ENCODE measurements around the gene ZNF689.
A peak's percentile ranks its signal among the peaks of the same experiment; 100 is the strongest.

ZNF689 gene

DNA sequence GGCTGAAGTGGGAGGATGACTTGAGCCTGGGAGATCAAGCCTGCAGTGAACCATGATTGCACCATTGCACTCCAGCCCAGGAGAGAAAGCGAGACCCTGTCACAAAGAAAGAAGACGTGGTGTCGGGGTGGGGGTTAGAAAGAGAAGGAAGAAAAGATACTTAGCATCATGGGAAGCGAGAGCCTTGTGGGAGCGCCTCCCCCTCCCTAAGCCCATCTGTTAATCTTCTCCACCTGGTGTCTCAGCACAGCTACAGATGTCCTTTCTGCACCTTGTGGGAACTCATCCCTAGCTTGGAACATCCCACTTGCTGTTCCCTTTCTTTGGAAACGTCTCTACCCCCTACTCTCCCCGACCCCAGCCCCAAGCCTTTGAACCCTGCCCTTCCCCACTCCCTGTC lies 44.7 kb downstream of the ZNF689 start:
- DNase-seq (ENCODE audit: low read depth in 3 of 3), result no peak

DNA sequence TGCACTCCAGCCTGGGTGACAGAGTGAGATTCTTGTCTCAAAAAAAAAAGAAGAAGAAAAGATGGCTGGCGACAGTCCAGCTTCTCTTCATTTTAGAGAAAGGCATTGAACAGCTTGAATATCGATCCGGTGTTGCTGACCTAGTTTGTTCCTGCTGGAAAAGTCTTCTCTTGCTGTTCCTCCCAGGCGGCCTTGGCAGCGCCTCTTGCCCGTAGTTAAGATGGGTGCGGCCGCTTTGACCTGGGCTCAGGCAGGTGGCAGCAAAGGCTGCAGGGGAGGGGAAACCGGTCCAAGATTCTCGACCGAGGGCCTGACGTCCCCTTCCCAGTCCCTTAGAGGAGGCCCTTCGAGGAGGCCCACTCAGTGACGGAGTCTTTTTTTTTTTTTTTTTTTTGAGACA lies 48.2 kb downstream of the ZNF689 start:
- DNase-seq (ENCODE audit: low read depth in 3 of 3), result no peak

DNA sequence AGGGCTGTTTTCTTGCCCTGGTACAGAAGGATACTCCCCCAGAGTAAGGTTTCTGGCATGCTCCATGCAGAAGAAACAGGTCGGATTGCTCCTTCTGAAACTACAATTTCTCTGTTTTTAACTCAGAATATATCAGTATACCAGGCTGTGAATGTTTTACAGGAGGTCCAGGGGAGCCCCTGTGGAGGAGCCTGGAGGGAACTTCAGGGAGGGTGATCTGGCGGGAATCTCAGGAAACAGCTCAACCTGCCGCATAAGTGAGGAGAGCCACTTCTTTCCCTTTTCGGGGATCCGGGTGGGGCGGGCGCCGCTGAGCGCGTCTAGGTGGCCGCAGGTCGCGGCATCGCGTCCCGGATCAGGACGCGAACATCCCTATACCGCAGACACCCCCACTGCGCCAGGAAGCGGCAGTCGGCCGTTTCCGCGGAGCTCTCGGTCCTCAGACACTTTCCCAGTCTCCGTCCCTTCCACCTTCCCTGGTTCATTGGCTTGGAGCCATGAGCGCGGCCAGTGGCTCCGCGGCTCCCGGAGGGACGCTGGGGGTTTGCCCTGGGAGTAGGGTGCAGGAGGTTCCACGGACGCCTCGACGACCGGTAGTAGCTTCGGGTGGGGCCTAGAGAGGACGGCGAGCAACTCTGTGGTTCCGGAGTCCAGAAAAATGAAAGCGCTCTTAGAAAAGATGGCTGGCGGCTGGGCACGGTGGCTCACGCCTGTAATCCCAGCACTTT lies 48.9 kb downstream of the ZNF689 start:
- DNase-seq (ENCODE audit: low read depth in 3 of 3), result no peak

DNA sequence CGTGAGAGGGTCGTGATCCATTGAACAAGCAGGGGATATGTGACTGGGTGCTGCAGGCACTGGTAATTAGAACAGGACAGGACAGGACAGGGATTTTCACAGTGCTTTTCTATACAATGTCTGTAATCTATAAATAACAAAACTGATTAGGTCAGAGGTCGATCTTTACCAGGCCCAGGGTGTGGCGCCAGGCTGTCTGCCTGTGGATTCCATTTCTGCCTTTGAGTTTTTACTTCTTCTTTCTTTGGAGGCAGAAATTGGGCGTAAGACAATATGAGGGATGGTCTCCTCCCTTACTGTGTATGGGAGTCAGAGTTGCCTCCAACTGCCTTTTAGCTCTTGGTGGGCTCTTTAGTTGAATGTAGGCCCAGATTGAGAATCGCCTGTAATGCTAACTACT lies 50.5 kb downstream of the ZNF689 start:
- no peak for DNase-seq (ENCODE audit: low read depth in 3 of 3)

DNA sequence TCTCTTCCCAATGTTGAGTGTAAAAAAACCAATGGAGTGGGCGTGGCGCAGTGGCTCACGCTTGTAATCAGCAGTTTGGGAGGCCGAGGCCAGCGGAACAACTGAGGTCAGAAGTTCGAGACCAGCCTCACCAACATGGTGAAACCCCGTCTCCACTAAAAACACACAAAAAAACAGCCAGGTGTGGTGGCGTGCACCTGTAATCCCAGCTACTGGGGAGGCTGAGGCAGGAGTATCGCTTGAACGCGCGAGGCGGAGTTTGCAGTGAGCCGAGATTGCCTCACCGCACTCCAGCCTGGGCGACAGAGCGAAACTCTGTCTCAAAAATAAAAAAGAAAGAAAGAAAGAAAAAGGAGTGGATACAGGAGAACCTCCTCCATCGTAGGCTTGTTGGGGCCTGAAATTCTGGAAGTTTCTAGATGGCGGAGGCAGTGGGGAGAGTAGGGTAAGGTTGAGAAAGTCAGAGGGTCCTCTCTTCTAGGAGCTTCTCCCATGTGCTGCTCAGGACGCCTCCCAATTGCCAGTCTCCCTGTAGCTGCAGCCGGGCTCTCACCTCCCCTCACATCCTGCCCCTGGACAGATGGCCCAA lies 51.3 kb downstream of the ZNF689 start:
- DNase-seq (ENCODE audit: low read depth in 3 of 3), result no peak

DNA sequence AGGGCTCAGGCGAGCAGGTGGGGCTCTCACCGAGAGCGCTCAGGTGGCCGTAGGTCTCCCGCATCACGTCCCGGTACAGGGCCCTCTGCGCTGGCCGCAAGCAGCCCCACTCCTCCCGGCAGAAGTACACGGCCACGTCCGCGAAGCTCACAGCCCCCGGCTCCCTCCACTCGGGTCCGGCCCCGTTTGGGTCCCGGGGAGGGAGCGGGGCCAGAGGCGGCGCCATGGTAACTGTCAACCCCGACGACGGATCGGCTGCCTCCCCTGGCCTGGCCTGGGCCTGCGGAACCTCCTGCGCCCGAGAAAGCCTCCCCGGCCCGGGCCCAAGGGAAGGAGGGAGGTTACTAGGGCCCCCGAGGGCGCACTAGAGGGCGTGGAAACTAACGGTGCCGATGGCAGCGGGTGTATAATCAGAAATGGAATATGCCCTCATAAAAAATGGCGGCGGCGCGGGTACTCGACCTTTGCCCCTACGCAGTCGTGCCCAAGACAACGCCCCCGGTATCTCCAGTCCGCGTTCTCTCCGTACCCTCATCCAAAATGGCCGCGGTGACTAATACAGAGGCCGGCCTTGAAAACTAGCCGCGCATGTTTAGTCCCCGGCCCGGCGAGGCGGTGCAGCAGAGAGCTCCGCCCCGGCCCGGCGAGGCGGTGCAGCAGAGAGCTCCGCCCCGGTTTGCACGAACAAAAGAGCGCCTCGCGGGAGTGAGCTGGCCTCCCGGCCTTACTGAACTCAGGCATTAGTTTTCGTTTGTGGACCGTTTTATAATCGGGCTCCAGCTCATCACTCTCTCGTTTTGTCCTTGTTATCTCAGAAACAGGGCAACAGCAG lies 52.0 kb downstream of the ZNF689 start, which contains the start of gene ZNF764:
ZNF764 (minus strand) TSS at position 418 of the 832 bp plus-strand sequence; CDS start at position 226, 192 bp downstream.
- DNase-seq (ENCODE audit: low read depth in 3 of 3), result peak; percentile 88 to 96 (median 93)

DNA sequence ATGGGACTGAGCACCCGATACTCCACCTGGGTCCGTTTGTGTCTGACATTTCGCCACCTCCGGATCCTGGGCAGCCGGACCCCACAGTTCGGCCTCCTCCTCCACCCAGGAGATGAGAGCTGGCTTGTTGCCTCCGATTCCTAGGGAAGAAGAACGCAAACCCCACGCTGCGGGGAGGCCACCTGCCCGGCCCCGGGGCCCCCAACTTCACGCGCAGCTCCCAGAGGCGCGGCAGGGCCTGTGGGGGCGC lies 52.6 kb downstream of the ZNF689 start:
- DNase-seq (ENCODE audit: low read depth in 3 of 3), result no peak

DNA sequence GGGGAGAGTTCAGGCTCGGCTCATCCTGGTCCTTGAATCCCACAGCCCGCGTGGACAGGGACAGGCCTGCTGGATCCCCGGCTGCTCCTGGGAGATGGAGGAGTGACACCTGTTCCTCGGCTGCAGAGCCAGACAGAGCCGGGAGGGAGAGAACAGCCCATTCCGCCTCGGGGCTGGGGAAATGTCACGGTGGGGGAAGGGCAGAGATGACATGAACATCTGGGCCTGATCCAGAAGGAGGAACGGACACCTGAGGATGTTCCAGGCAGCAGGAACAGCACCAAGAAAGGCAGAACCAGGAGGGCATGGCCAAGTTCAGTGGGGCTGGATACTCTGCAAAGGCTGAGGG lies 54.1 kb downstream of the ZNF689 start:
- no peak for DNase-seq (ENCODE audit: low read depth in 3 of 3)

DNA sequence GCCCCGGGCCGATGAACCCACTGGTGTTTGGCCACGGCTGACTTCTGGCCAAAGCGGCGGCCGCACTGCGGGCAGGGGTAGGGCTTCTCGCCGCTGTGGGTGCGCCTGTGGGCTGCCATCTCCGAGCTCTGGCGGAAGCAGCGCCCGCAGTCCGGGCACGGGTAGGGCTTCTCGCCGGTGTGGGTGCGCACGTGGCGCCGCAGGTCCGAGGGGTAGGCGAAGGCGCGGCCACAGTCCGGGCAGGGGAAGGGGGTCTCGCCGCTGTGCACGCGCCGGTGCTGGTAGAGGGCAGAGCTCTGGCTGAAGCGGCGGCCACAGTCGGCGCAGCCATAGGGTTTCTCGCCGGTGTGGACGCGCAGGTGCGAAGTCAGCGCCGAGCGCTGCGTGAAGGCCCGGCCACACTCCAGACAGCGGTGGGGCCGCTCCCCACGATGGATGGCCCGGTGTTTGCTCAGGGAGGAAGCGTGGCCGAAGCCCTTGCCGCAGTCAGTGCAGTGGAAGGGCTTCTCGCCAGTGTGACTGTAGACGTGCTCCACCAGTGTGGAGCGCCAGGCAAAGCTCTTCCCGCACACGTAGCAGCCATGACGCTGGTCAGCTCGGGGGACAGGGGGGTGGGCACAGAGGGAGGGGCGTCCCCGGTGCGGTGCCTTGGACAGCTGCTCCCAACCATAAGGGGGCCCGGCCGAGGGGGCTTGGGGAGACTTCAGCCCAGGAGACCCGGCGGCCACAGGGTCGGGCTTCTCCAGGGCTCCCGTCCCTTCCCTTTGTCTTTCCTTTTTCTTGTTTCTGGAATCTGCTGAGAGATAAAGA lies 54.7 kb downstream of the ZNF689 start:
- DNase-seq (ENCODE audit: low read depth in 3 of 3), result no peak

DNA sequence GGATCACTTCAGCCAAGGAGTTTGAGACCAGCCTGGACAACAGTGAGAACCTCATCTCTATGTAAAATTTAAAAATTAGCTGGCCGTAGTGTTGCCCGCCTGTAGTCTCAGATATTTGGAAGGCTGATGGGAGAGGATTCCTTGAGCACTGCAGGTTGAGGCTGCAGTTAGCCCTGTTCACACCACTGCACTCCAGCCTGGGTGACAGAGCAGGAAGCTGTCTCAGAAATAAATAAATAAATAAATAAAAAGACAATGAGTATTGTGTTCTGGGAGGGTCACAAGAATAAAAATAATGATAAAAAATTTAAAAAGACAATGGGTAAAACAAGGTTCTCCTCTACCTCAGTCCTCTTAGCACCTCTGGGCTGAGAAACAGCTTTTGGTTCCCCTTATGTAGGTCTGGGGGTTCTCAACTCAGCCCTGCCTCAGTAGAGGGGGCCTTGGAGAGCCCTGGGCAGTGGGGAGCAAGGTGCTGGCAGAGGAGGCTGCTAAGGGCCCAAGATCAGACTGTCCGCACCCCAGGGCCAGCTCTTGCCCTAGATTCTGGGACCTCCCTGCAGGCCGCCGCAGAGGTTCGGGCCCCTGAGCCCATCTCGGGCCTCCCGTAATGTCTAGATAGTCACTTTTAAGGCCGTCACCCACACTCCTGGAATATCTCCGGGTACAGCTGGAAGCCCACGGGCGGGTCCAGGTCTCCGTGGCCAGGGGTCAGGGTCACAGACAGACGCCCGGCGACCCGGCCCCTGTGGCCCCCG lies 55.5 kb downstream of the ZNF689 start:
- no peak for DNase-seq (ENCODE audit: low read depth in 3 of 3)

DNA sequence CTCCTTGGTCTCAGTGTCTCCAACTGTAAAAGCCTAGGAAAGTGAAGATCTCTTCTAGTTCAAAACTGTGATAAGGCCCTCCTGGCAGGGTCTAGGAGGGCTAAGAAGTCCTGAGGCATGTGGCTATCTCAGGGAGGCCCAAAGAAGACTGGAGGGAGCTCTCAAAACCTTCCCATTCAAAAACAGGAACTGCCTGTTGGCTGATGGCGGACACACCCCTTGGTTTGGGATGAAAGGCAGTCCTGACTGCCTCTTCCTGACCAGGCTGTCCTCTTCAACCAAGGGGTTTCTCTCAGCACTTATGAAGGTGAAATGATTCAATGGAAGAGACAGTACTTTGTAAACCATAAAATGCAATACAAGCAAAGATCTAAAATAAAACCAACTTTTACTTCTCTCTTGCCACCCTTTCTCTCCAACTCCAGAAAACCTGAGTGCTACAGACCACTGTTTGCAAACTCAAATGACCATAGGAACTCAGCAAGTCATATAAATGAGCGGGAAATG lies 56.7 kb downstream of the ZNF689 start:
- DNase-seq (ENCODE audit: low read depth in 3 of 3), result no peak

DNA sequence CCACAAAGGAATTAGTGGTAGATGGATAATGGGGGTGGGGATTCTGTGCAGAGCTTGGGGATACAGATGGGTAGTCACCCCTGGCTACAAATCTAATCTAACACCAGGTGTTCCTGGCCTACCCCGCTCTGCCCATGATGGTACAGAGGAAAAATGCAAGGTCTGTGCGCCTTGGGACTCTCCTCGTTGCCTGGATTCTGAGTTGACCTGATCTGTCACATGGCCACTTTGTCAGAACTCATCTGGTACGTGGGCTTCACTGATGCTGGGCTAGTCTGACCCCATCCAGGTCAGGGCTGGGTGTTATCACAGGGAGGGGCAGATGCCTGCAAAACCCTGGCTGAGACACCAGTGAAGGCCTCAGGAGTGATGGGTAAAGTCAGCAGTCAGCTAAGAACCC lies 57.2 kb downstream of the ZNF689 start:
- DNase-seq (ENCODE audit: low read depth in 3 of 3), result no peak

Measured in stimulated activated CD4-positive, alpha-beta T cell treated with anti-CD3 and anti-CD28 coated beads, TNF-alpha, amount 100 ng/mL, for 4 hours (primary cell).